Adrenal gland (tissue), 5 donors: ENCODE data around the gene FAM210A.

Experiments
- POLR2A ChIP-seq, 2 donors: fragments of 450-650 bp; IDR thresholded peaks; one replicate each; pipeline ENCODE4 v1.6.1; 2017; ENCODE audit warnings: antibody characterized with exemption in 2 of 2, mild to moderate bottlenecking in 2 of 2, moderate library complexity in 1 of 2
- TF ChIP-seq, protein P1 (sequence below), 6 experiments: fragments of 450-650 bp in 4 of 6; fragments of 200-600 bp in 2 of 6; sonication (generic) in 1 of 6; IDR thresholded peaks; 1 replicate in 5 of 6; 2 replicates in 1 of 6; pipeline versions ENCODE4 v1.5.1 to v1.8.0; 2016 to 2021; ENCODE audit warnings: antibody characterized with exemption in 6 of 6, mild to moderate bottlenecking in 2 of 6, moderate library complexity in 1 of 6
- donor health status: DM: no; HTN: no; CAD: no.

- TF ChIP-seq, protein P1, sequence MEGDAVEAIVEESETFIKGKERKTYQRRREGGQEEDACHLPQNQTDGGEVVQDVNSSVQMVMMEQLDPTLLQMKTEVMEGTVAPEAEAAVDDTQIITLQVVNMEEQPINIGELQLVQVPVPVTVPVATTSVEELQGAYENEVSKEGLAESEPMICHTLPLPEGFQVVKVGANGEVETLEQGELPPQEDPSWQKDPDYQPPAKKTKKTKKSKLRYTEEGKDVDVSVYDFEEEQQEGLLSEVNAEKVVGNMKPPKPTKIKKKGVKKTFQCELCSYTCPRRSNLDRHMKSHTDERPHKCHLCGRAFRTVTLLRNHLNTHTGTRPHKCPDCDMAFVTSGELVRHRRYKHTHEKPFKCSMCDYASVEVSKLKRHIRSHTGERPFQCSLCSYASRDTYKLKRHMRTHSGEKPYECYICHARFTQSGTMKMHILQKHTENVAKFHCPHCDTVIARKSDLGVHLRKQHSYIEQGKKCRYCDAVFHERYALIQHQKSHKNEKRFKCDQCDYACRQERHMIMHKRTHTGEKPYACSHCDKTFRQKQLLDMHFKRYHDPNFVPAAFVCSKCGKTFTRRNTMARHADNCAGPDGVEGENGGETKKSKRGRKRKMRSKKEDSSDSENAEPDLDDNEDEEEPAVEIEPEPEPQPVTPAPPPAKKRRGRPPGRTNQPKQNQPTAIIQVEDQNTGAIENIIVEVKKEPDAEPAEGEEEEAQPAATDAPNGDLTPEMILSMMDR (IDR thresholded peaks at IDR 0.05) = no peak
- TF ChIP-seq POLR2A (IDR thresholded peaks at IDR 0.05) = no peak
Observed at GRCh38 chr18:13640266-13640860, 86.0 kb downstream of the FAM210A start.
